Esophagus muscularis mucosa (tissue), 3 donors: ENCODE results near the gene KATNB1.

ENCODE experiments used
- POLR2A ChIP-seq: fragments of 450-650 bp; IDR thresholded peaks from one replicate; pipeline ENCODE4 v1.6.1; 2017; ENCODE audit warnings: antibody characterized with exemption, moderate library complexity, mild to moderate bottlenecking, low read depth
- POLR2AphosphoS5 ChIP-seq, 2 donors: sonication (generic); formaldehyde crosslinking; IDR thresholded peaks; one replicate each; pipeline ENCODE4 v1.6.1; 2017; ENCODE audit warnings: antibody characterized with exemption in 2 of 2
- TF ChIP-seq, protein P1 (sequence below), 3 experiments: fragments of 200-600 bp in 2 of 3; fragments of 450-650 bp in 1 of 3; sonication (generic) in 2 of 3; IDR thresholded peaks; one replicate each; pipeline ENCODE4 v1.5.1; 2017 to 2019; ENCODE audit warnings: antibody characterized with exemption in 3 of 3, mild to moderate bottlenecking in 2 of 3, moderate library complexity in 1 of 3

DNA sequence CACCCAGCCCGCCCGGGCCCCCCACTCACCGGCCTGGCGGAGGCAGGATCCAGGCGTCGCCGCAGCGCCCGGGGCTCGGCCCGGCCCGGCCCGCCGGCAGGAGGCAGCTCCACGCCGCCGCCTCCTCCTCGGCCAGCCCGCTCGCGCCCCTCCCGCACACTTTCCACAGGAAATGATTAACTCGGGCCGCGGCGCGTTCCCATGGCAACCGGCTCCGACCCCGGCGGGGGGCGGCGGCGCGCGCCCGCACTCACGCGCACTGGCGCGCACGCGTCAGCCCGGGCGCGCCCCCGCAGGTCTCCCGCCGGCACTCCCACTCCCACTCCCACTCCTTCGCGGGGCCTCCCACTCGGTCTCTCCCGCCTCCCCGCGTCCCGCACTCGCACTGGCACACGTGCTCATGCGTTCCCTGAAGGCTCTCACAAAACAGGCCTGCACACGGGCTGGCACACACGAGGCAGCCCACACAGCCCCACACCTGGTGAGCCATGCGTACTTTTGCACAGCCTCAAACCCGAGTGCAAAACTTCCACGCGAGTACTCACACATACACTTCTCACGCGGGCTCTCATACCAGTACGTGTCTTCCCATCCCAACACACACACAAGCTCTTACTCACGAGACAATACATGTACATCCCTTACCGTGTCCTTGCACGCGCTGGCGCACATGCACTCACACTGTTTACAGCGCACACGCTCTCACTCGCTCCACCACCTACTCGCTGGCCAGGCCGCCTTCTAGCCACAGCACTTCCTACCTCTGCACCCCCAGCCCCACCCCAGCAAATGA, 67.0 kb downstream of the KATNB1 start, which contains the start of gene KIFC3:
- TF ChIP-seq, protein P1, sequence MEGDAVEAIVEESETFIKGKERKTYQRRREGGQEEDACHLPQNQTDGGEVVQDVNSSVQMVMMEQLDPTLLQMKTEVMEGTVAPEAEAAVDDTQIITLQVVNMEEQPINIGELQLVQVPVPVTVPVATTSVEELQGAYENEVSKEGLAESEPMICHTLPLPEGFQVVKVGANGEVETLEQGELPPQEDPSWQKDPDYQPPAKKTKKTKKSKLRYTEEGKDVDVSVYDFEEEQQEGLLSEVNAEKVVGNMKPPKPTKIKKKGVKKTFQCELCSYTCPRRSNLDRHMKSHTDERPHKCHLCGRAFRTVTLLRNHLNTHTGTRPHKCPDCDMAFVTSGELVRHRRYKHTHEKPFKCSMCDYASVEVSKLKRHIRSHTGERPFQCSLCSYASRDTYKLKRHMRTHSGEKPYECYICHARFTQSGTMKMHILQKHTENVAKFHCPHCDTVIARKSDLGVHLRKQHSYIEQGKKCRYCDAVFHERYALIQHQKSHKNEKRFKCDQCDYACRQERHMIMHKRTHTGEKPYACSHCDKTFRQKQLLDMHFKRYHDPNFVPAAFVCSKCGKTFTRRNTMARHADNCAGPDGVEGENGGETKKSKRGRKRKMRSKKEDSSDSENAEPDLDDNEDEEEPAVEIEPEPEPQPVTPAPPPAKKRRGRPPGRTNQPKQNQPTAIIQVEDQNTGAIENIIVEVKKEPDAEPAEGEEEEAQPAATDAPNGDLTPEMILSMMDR (IDR thresholded peaks at IDR 0.05): peak in 2 of 3 experiments; percentile 28 to 43
- peak in 1 of 2 donors; percentile 6 for TF ChIP-seq POLR2AphosphoS5 (IDR thresholded peaks at IDR 0.05)
- no peak for TF ChIP-seq POLR2A
